Transverse colon (tissue), 4 donors: ENCODE data around the gene CHD6. TPM values are rescaled to one million over a fixed set of nuclear protein-coding genes. Genes with fewer than 3 reads are reported as not detected.

Source experiments
- DNase-seq: peaks from one replicate; pipeline ENCODE4 v3.0.0-alpha.2; 2019
- H3K27ac ChIP-seq, 4 donors: fragments of 200-600 bp; sonication (generic); 2 replicates each; pipeline ENCODE4 v1.5.1; 2016 to 2018; ENCODE audit warnings: inconsistent platforms in 4 of 4
- H3K27me3 ChIP-seq: fragments of 200-600 bp; sonication (generic); 2 replicates; pipeline ENCODE4 v1.5.1; 2017; ENCODE audit warnings: inconsistent platforms
- H3K36me3 ChIP-seq, 4 donors: fragments of 200-600 bp; sonication (generic); 2 replicates each; pipeline ENCODE4 v1.5.1; 2017 to 2019; ENCODE audit warnings: inconsistent platforms in 4 of 4
- H3K4me1 ChIP-seq, 4 donors: fragments of 200-600 bp; sonication (generic); 2 replicates each; pipeline ENCODE4 v1.5.1; 2017 to 2020; ENCODE audit warnings: inconsistent platforms in 4 of 4
- H3K4me3 ChIP-seq, 4 donors: fragments of 200-600 bp; sonication (generic); 1 replicate in 1 of 4; 2 replicates in 3 of 4; pipeline versions ENCODE4 v1.5.1 to v1.6.1; 2017 to 2019; ENCODE audit warnings: inconsistent platforms in 4 of 4
- H3K9me3 ChIP-seq, 2 donors: fragments of 200-600 bp; sonication (generic); 2 replicates each; pipeline ENCODE4 v1.5.1; 2017 to 2019; ENCODE audit warnings: inconsistent platforms in 2 of 2
- CTCF ChIP-seq, 5 experiments: fragments of 200-600 bp in 3 of 5; fragments of 450-650 bp in 2 of 5; sonication (generic) in 3 of 5; IDR thresholded peaks; 1 replicate in 2 of 5; 2 replicates in 3 of 5; pipeline ENCODE4 v1.5.1; 2016 to 2017; ENCODE audit warnings: antibody characterized with exemption in 5 of 5, inconsistent platforms in 3 of 5, mild to moderate bottlenecking in 2 of 5, moderate library complexity in 1 of 5
- EP300 ChIP-seq: sonication (generic); formaldehyde crosslinking; IDR thresholded peaks from one replicate; pipeline ENCODE4 v1.6.1; 2017; ENCODE audit warnings: antibody characterized with exemption, low read depth
- POLR2A ChIP-seq: fragments of 450-650 bp; IDR thresholded peaks from one replicate; pipeline ENCODE4 v1.6.1; 2016; ENCODE audit warnings: antibody characterized with exemption, mild to moderate bottlenecking, moderate library complexity
- POLR2AphosphoS5 ChIP-seq, 3 donors: sonication (generic); formaldehyde crosslinking; IDR thresholded peaks; one replicate each; pipeline ENCODE4 v1.6.1; 2016; ENCODE audit warnings: antibody characterized with exemption in 3 of 3
- WGBS, 2 donors: methylation state at CpG; one replicate each; pipeline ENCODE4 v1.1.5; 2018; ENCODE audit warnings: low coverage in 1 of 2; 5-methylcytosine and 5-hydroxymethylcytosine counted together
- in situ Hi-C, 4 donors: fragments of 200-750 bp; cut with MboI; loops; one replicate each; pipeline versions ENCODE4 v1.15.0 to v1.15.1; 2017; ENCODE audit warnings: low sequenced_read_pairs in 3 of 4, low pct_ligation_motif_present in 1 of 4, low pct_unique_long_range_greater_than_20kb in 1 of 4
- intact Hi-C: fragments of 100-400 bp; cut with DNase I; formaldehyde crosslinking; loops from one replicate; pipeline ENCODE4 v1.15.1; 2023; ENCODE audit warnings: low total_unique reads
- total RNA-seq, 4 donors: library from RNA; depleted of rRNA; stranded (reverse); fragments of >200 nt; gene quantifications; one replicate each; pipeline ENCODE4 v1.1.0, GENCODE V29; 2016

Gene CHD6
- total RNA-seq, 4 donors from 2014 or later: 27.3 to 42.1 (median 27.9) TPM

- TF ChIP-seq CTCF (IDR thresholded peaks at IDR 0.05) (no peak), POLR2AphosphoS5 (IDR thresholded peaks at IDR 0.05) (no peak), EP300 (no peak), POLR2A (no peak)
- in situ Hi-C loops (no loop called here), intact Hi-C loops (loop anchor here (1.0 kb wide), 1 partner anchor 29 kb away; no protein-coding TSS in a partner anchor)
- Histone ChIP-seq H3K9me3 (no peaks in the 10 kb centered on the region), H3K4me3 (no peak overlapping the region), H3K4me1 (peaks cover 0 to 23% (median 5%) of the 10 kb centered on the region in 4 donors), H3K27ac (no peak overlapping the region), H3K36me3 (no peaks in the 10 kb centered on the region), H3K27me3 (no peaks in the 10 kb centered on the region)
- no peak for DNase-seq
- WGBS, 2 donors: 50 to 66% methylated on average over 1 of the region's 1 CpG
Observed at GRCh38 chr20:41560970-41561369, 57.2 kb downstream of the CHD6 start.

GRCh38 chr20:41559658-41560057 is 58.5 kb downstream of the CHD6 start:
- DNase-seq: no peak
- no peak overlapping the region for H3K27ac ChIP-seq
- TF ChIP-seq POLR2AphosphoS5 (IDR thresholded peaks at IDR 0.05) (no peak), CTCF (IDR thresholded peaks at IDR 0.05) (no peak), EP300 (no peak), POLR2A (no peak)
- H3K4me1 ChIP-seq: peaks cover 0 to 23% (median 5%) of the 10 kb centered on the region in 4 donors
- no peak overlapping the region for H3K4me3 ChIP-seq
- intact Hi-C loops (no loop called here), in situ Hi-C loops (no loop called here)
- H3K9me3 ChIP-seq: no peaks in the 10 kb centered on the region
- WGBS, 2 donors: 96 to 100% methylated on average over 3 to 5 of the region's 5 CpGs
- no peaks in the 10 kb centered on the region for H3K27me3 ChIP-seq
- no peaks in the 10 kb centered on the region for H3K36me3 ChIP-seq

- Histone ChIP-seq H3K27me3 (no peaks in the 10 kb centered on the region), H3K4me1 (peaks cover 0 to 11% (median 2%) of the 10 kb centered on the region in 4 donors), H3K36me3 (peaks cover 0 to 4% (median 0%) of the 10 kb centered on the region in 4 donors), H3K27ac (no peak overlapping the region), H3K4me3 (no peak overlapping the region), H3K9me3 (no peaks in the 10 kb centered on the region)
- in situ Hi-C loops (no loop called here), intact Hi-C loops (no loop called here)
- WGBS, 2 donors: 82 to 87% methylated on average over 8 to 9 of the region's 9 CpGs
- DNase-seq: no peak
- TF ChIP-seq EP300 (no peak), POLR2AphosphoS5 (IDR thresholded peaks at IDR 0.05) (no peak), POLR2A (no peak), CTCF (IDR thresholded peaks at IDR 0.05) (no peak)
Observed at GRCh38 chr20:41553142-41553879, 64.9 kb downstream of the CHD6 start.

GRCh38 chr20:41552295-41553068 is 65.7 kb downstream of the CHD6 start:
- Histone ChIP-seq H3K9me3 (no peaks in the 10 kb centered on the region), H3K27me3 (no peaks in the 10 kb centered on the region), H3K27ac (no peak overlapping the region), H3K4me3 (no peak overlapping the region), H3K4me1 (peaks cover 0 to 8% (median 2%) of the 10 kb centered on the region in 4 donors), H3K36me3 (peaks cover 0 to 4% (median 0%) of the 10 kb centered on the region in 4 donors)
- TF ChIP-seq POLR2A (no peak), CTCF (IDR thresholded peaks at IDR 0.05) (no peak), POLR2AphosphoS5 (IDR thresholded peaks at IDR 0.05) (no peak), EP300 (no peak)
- 95% methylated on average over 5 of the region's 5 CpGs for WGBS, 2 donors
- no peak for DNase-seq
- intact Hi-C loops (no loop called here), in situ Hi-C loops (no loop called here)
